GM13977 (cell line): ENCODE measurements around the gene MACROH2A1.

ENCODE experiments used
- DNase-seq: peaks from one replicate; pipeline ENCODE4 v3.0.0; 2012; ENCODE audit warnings: low spot score
- in situ Hi-C: fragments of 300-500 bp; cut with MboI; formaldehyde crosslinking; loops from one replicate; pipeline ENCODE4 v1.12.0; 2022; ENCODE audit warnings: low sequenced_read_pairs, low pct_unique_long_range_greater_than_20kb, mixed read lengths, inconsistent platforms; ENCODE audit not compliant: unreplicated experiment
- TF ChIP-seq, protein P1 (sequence below): IDR thresholded peaks from 2 replicates; pipeline ENCODE4 v1.5.1; 2012; ENCODE audit warnings: mild to moderate bottlenecking, control low read depth; ENCODE audit not compliant: insufficient read depth; ENCODE audit errors: extremely low read depth, missing control alignments

MACROH2A1 gene

DNA sequence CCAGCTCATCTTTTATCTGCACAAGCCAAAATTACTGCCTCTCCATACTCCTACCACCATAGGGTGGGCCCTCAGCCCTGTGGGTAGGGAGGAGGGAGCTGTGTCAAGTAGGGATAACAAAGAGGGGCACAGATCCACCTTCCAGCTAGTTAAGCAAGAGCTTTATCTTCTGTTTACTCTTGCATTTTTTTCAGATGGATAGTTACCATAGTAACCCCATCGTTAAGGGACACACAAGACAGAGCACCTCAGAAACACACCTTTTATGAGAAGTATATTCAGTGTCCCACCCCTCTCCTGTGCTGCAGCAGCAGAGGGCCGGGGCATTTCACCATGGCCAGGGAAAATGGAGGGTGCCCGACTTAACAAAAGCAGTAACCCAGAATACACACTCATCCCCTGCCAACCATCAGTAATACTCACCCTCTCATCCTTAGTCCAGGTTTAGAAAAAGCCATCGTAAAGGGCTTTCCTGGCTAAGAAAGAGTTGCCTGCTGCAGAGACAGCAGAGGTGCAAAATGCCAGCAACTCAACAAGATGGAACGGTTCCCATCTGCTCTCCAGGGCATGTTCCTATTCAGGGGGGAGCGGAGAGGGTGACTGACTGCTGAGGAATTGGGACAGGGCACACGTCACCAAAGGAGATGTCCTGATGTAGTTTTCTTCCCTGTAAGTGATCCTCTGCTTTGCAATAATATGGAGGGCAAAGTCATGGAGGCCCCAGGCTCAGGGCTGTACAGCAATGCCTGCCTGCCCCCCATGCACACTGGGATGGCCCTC lies 25.1 kb downstream of the MACROH2A1 start:
- in situ Hi-C loops = no loop called here
- no peak for DNase-seq
- TF ChIP-seq, protein P1, sequence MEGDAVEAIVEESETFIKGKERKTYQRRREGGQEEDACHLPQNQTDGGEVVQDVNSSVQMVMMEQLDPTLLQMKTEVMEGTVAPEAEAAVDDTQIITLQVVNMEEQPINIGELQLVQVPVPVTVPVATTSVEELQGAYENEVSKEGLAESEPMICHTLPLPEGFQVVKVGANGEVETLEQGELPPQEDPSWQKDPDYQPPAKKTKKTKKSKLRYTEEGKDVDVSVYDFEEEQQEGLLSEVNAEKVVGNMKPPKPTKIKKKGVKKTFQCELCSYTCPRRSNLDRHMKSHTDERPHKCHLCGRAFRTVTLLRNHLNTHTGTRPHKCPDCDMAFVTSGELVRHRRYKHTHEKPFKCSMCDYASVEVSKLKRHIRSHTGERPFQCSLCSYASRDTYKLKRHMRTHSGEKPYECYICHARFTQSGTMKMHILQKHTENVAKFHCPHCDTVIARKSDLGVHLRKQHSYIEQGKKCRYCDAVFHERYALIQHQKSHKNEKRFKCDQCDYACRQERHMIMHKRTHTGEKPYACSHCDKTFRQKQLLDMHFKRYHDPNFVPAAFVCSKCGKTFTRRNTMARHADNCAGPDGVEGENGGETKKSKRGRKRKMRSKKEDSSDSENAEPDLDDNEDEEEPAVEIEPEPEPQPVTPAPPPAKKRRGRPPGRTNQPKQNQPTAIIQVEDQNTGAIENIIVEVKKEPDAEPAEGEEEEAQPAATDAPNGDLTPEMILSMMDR = no peak

DNA sequence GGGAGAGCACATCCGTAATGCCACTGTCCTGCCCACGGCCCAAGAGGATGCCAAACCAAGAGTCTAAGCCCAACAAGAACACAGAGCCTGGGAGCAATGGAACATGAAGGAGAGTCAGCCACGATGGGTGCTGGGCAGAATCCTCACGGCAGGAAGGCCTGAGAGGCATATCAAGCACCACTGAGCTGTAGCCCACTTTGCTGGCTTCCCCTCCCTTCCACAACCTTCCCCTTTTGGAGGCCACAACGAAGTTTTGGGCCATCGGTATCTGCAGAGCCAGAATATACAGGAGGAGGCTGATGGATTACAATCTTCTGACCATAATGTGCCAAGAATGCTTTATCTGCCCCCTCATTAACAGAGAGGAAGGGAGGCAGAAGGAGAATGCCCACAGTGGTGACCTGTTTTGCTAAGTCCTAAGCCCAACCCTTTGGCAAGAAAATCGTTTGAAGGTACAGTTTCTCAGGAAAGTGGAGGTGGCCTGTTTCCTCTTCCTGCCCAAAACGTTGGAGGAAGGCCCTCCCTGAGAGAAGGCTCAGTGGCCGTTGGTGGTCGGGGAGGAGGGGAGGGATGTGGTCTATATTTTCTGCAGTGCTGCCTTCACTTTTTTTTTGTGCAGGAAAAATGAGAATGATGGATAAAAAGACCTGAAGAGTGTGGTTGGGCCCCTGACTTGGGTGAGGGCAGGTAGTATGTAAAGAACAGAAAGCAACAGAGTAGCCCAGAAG lies 26.2 kb downstream of the MACROH2A1 start:
- DNase-seq = no peak
- in situ Hi-C loops = no loop called here

DNA sequence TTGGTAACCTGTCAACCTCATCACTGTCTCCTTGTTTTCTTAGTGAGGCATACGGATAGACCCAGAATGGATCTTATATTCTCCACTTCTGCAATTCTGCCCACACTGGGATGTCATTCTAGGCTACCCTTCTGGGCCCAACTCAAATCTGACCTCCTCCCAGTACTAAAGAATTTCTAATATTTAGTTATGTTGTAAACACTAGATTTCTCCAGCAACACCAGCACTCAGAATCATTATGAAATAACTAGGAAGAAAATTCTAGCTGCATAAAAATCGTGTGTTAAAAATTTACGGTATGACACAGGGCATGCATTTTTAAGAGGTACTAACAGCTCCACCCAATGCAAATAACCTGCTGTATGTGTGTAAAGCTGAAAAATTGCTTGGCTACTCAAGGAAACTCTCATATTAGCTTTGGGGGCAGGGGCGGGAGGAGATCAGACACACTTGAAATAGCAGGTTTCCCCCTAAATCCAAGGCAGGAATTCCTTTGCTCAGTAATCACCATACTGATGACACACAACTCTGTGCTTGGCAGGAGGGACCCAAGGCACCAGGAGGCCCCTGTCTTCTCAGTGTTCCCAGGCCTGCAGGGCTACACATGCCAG lies 27.3 kb downstream of the MACROH2A1 start:
- in situ Hi-C loops = no loop called here
- TF ChIP-seq, protein P1 = no peak
- DNase-seq = no peak

More for the DNA sequence above, 26.2 kb downstream of the MACROH2A1 start:
- TF ChIP-seq, protein P1 = no peak

DNA sequence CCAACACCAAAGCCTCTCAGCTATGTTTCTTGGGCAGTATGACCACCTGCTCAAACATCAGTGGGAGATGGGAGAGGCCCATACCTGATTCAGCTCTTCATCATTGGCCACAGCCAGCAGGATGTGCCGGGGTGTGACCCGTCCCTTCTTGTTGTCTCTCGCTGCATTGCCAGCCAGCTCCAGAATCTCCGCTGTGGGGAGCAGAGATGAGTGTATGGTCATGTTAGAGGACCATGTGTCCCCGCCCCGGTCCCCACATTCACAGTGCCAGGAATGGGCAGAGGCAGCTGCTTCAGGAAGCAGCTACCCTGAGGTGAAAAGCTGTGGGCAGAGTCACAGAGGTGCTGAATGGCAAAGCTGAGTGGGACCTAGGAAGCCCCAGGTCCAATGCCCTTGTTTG lies 29.1 kb downstream of the MACROH2A1 start:
- in situ Hi-C loops = no loop called here
- DNase-seq = no peak
- TF ChIP-seq, protein P1 = no peak

DNA sequence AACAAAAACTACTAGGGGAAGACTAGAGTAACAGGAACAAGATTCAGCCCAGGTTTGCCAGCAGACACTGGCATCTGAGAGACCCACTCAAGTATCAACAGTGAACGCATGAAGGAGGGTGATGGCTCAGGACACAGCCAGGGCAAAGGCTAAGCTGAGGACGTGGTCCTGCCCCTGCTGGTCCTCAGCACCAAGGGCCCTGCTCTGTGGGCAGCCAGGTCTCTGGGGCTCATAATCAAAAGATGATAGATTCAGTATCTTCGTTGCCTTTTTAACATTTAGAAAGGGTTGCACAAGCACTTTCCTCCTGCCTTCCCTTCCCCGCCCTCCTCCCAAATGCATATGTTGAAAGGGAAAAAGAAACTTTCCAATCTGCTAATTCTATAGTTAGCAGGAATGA lies 31.5 kb downstream of the MACROH2A1 start:
- TF ChIP-seq, protein P1 = no peak
- in situ Hi-C loops = no loop called here
- no peak for DNase-seq

DNA sequence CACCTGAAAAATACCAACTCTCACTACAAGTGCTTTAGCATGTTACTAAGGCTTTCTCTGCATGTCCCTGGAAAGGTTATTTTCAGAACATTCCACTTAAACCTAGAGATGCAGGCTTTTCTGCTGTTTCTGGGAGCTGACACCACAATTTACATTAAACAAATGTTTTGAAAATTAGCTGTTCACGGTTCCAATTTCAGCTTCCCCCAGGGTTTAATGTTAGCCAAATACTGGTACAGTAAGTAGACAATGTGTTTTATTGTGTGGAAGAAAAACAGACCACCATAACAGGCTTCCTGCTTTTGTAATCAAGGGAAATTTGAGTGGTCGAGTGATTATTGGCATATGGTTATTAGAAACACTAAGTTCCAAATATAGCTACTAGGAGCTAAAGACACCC lies 32.0 kb downstream of the MACROH2A1 start:
- in situ Hi-C loops = no loop called here
- TF ChIP-seq, protein P1 = no peak
- no peak for DNase-seq
